Lower lobe of right lung (tissue), 2 donors: ENCODE results near the gene SIGLEC12. TPM values are rescaled to one million over a fixed set of nuclear protein-coding genes. Genes with fewer than 3 reads are reported as not detected.
"Not testable (repeated sequence)": the region's sequence is repeated elsewhere in the genome, so short reads cannot be mapped to it uniquely, and the experiment has no call there.

Source experiments
- ATAC-seq, 2 donors: fragments of 200-7000 bp; cut with Tn5 transposase; one replicate each; pipeline ENCODE4 v1.9.1; 2020 to 2022; ENCODE audit warnings: mild to moderate bottlenecking in 2 of 2, moderate library complexity in 2 of 2
- DNase-seq: peaks from one replicate; pipeline ENCODE4 v3.0.0-alpha.2; 2020
- H3K27ac ChIP-seq: fragments of 200-600 bp; one replicate; pipeline ENCODE4 v1.8.0; 2022
- H3K27me3 ChIP-seq: fragments of 200-600 bp; one replicate; pipeline ENCODE4 v1.8.0; 2022; ENCODE audit warnings: low read depth
- H3K36me3 ChIP-seq: fragments of 200-600 bp; one replicate; pipeline ENCODE4 v1.8.0; 2022; ENCODE audit warnings: mild to moderate bottlenecking
- H3K4me1 ChIP-seq: fragments of 200-600 bp; one replicate; pipeline ENCODE4 v1.8.0; 2022
- H3K4me3 ChIP-seq: fragments of 200-600 bp; one replicate; pipeline ENCODE4 v1.8.0; 2022; ENCODE audit warnings: mild to moderate bottlenecking
- H3K9me3 ChIP-seq: fragments of 200-600 bp; one replicate; pipeline ENCODE4 v1.8.0; 2022
- intact Hi-C: fragments of 100-400 bp; cut with DNase I; formaldehyde crosslinking; loops from one replicate; pipeline ENCODE4 v1.11.0; 2022
- total RNA-seq: library from RNA; stranded (reverse); fragmentation: NEBNext Ultra II Directional; extraction: Animal tissue kit (Norgen Biotek cat#: 25700); gene quantifications from one replicate; pipeline ENCODE4 v1.2.1, GENCODE V29; 2021
- TF ChIP-seq, protein P1 (sequence below): fragments of 200-600 bp; IDR thresholded peaks from one replicate; pipeline ENCODE4 v1.8.0; 2022; ENCODE audit warnings: antibody characterized with exemption, mild to moderate bottlenecking
- donor health status: DM: no; HTN: yes; CAD: no; lungs with severe emphysema.

The SIGLEC12 gene
- total RNA-seq, 1 donor from 2014 or later: 5.9 TPM

DNA sequence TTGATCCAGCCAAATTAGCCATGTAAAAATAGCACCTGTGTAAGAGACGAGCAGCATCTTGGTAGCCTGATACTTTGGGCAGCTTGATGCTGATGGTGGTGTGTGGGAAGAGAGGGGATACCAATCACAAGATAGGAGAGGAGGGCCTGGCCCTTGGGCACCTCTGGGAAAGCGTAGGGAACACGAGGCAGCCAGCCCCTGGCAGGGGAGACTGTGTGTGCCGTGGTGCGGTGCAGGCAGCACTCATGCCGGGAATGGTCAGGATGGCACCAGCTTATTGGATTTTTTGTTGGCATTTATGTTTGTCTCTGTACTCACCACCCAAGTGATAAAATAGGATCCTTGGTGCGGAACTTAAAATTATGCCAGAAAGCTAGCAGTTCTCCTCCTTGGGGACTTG is 53.6 kb downstream of the SIGLEC12 start:
- DNase-seq (no peak), ATAC-seq (no peak)
- Histone ChIP-seq H3K9me3 (no peaks in the 10 kb centered on the region), H3K4me3 (no peak overlapping the region), H3K4me1 (no peaks in the 10 kb centered on the region), H3K27me3 (peaks cover 23% of the 10 kb centered on the region), H3K36me3 (no peaks in the 10 kb centered on the region), H3K27ac (no peak overlapping the region)
- TF ChIP-seq, protein P1, sequence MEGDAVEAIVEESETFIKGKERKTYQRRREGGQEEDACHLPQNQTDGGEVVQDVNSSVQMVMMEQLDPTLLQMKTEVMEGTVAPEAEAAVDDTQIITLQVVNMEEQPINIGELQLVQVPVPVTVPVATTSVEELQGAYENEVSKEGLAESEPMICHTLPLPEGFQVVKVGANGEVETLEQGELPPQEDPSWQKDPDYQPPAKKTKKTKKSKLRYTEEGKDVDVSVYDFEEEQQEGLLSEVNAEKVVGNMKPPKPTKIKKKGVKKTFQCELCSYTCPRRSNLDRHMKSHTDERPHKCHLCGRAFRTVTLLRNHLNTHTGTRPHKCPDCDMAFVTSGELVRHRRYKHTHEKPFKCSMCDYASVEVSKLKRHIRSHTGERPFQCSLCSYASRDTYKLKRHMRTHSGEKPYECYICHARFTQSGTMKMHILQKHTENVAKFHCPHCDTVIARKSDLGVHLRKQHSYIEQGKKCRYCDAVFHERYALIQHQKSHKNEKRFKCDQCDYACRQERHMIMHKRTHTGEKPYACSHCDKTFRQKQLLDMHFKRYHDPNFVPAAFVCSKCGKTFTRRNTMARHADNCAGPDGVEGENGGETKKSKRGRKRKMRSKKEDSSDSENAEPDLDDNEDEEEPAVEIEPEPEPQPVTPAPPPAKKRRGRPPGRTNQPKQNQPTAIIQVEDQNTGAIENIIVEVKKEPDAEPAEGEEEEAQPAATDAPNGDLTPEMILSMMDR: no peak
- intact Hi-C loops: no loop called here

DNA sequence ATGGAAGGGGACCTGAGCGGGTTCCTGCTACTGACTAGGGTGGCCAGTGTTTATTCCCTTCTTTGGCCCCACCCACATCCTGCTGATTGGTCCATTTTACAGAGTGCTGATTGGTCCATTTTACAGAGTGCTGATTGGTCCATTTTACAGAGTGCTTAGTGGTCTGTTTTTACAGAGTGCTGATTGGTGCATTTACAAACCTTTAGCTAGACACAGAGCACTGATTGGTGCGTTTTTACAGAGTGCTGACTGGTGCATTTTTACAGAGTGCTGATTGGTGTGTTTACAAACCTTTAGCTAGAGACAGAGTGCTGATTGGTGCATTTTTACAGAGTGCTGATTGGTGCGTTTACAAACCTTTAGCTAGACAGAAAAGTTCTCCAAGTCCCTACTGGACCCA is 54.1 kb downstream of the SIGLEC12 start:
- H3K36me3 ChIP-seq, H3K27ac ChIP-seq, H3K4me3 ChIP-seq, intact Hi-C loops, ATAC-seq, H3K9me3 ChIP-seq, H3K4me1 ChIP-seq, DNase-seq: not testable (repeated sequence)
- peaks cover 23% of the 10 kb centered on the region for H3K27me3 ChIP-seq

DNA sequence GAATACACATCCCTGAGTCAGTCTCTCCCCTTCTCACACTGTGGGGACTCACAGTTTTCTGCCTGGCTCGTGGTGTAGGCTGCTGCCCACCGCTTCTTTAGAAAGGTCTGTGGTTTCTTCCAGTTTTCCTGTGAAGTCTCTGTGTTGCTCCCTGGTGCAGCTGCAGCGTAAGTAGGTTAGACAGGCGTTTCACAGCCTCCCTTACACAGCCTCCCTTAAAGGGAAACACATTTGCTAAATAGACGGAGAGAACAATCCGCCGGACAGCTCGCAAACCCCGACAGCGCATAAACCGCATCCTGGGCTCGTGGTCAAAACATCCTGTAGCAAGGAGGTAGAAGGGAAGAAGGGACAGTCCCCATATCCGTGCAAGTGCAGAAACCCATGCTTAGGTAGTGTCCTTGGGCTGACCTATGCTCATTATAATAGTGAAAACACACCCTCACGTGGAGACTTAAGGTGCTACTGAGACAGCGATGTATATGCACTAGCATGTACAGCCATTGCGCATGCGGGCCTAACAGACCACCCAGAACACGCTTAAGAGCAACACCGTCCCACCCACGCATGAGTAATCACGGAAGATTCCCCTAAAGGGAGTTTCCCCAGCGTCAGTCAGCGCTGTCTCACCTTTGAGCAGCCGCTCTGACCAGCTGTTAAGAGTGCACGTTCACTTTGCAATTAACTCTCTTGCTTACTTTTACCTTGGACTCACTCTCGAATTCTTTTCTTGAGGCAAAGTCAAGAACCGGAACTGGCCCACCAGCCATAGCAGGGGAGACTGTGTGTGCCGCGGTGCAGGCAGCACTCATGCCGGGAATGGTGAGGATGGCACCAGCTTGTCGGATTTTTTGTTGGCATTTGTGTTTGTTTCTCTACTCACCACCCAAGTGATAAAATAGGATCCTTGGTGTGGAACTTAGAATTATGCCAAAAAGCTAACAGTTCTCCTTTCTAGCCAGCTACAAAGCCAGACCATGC is 59.9 kb downstream of the SIGLEC12 start:
- peak; percentile 65 to 75 for ATAC-seq
- intact Hi-C loops: no loop called here
- H3K36me3 ChIP-seq: no peaks in the 10 kb centered on the region

More for the DNA sequence above, 59.9 kb downstream of the SIGLEC12 start:
- Histone ChIP-seq H3K27me3 (peaks cover 44% of the 10 kb centered on the region), H3K9me3 (no peaks in the 10 kb centered on the region), H3K4me3 (peak overlapping the region; percentile 17), H3K4me1 (peaks cover 4% of the 10 kb centered on the region), H3K27ac (no peak overlapping the region)
- DNase-seq: no peak
- TF ChIP-seq, protein P1: no peak

Other genes starting within 250 kb of the SIGLEC12 start
- gene IGLON5, start 190.2 kb downstream of the SIGLEC12 start, total RNA-seq: not detected
- 3.2 TPM for gene VSIG10L, start 159.7 kb downstream of the SIGLEC12 start, total RNA-seq
- gene ETFB, start 135.4 kb downstream of the SIGLEC12 start, total RNA-seq: 59.8 TPM
- gene CLDND2, start 132.8 kb downstream of the SIGLEC12 start, total RNA-seq: 1.9 TPM
- gene NKG7, start 129.1 kb downstream of the SIGLEC12 start, total RNA-seq: 31.7 TPM
- gene LIM2, start 113.8 kb downstream of the SIGLEC12 start, total RNA-seq: not detected
- gene C19orf84, start 111.2 kb downstream of the SIGLEC12 start, total RNA-seq: not detected
- 17.4 TPM for gene SIGLEC10, start 84.2 kb downstream of the SIGLEC12 start, total RNA-seq
- 3.0 TPM for gene SIGLEC8, start 43.3 kb downstream of the SIGLEC12 start, total RNA-seq
- gene CEACAM18, start 23.3 kb downstream of the SIGLEC12 start, total RNA-seq: not detected
- gene SIGLEC6, start 29.9 kb upstream of the SIGLEC12 start, total RNA-seq: 6.5 TPM
- 17.1 TPM for gene ZNF175, start 69.5 kb upstream of the SIGLEC12 start, total RNA-seq
- 3.1 TPM for gene SIGLEC5, start 128.6 kb upstream of the SIGLEC12 start, total RNA-seq
- gene SIGLEC14, start 145.0 kb upstream of the SIGLEC12 start, total RNA-seq: 20.3 TPM
- gene SPACA6, start 191.5 kb upstream of the SIGLEC12 start, total RNA-seq: 19.8 TPM
- not detected for gene HAS1, start 222.2 kb upstream of the SIGLEC12 start, total RNA-seq